Activated CD4-positive, alpha-beta T cell treated with anti-CD3 and anti-CD28 coated beads, Interleukin-2, amount 10 ng/mL, durations not matched to agents 7 days and 5 days (primary cell): Measurements from ENCODE around the gene DHRS12. TPM values are rescaled to one million over a fixed set of nuclear protein-coding genes. Genes with fewer than 3 reads are reported as not detected.
A peak's percentile ranks its signal among the peaks of the same experiment; 100 is the strongest.

Source experiments
- CTCF ChIA-PET: fragments of 350-600 bp; sonication (Branson Sonifier 250); formaldehyde crosslinking; loops from one replicate; lab custom pipeline; 2021; ENCODE audit warnings: antibody characterized with exemption; lab: Charles Lee
- POLR2A ChIA-PET: fragments of 350-600 bp; sonication (Branson Sonifier 250); formaldehyde crosslinking; loops from one replicate; lab custom pipeline; 2021; ENCODE audit warnings: antibody characterized with exemption; lab: Charles Lee
- DNase-seq: peaks from one replicate; pipeline ENCODE4 v3.0.0-alpha.2; 2020
- H3K27ac Mint-ChIP-seq: one replicate; pipeline ENCODE4 v1.8.0; 2021; ENCODE audit warnings: mild to moderate bottlenecking, moderate library complexity, mixed read lengths
- H3K27me3 Mint-ChIP-seq: one replicate; pipeline ENCODE4 v1.8.0; 2021; ENCODE audit warnings: mixed read lengths
- H3K36me3 Mint-ChIP-seq: one replicate; pipeline ENCODE4 v1.8.0; 2021; ENCODE audit warnings: low read depth, mixed read lengths
- H3K4me1 Mint-ChIP-seq: one replicate; pipeline ENCODE4 v1.8.0; 2021; ENCODE audit warnings: mixed read lengths
- H3K4me3 Mint-ChIP-seq: one replicate; pipeline ENCODE4 v1.8.0; 2021; ENCODE audit warnings: mild to moderate bottlenecking, moderate library complexity, mixed read lengths
- H3K9me3 Mint-ChIP-seq: one replicate; pipeline ENCODE4 v1.8.0; 2021; ENCODE audit warnings: mixed read lengths
- total RNA-seq, 2 experiments: library from RNA; stranded (reverse); gene quantifications; one replicate each; pipeline ENCODE4 v1.2.3, GENCODE V29; 2021

Gene DHRS12
- total RNA-seq, 2 experiments from 2014 or later = 9.5 to 9.7 TPM

DNA sequence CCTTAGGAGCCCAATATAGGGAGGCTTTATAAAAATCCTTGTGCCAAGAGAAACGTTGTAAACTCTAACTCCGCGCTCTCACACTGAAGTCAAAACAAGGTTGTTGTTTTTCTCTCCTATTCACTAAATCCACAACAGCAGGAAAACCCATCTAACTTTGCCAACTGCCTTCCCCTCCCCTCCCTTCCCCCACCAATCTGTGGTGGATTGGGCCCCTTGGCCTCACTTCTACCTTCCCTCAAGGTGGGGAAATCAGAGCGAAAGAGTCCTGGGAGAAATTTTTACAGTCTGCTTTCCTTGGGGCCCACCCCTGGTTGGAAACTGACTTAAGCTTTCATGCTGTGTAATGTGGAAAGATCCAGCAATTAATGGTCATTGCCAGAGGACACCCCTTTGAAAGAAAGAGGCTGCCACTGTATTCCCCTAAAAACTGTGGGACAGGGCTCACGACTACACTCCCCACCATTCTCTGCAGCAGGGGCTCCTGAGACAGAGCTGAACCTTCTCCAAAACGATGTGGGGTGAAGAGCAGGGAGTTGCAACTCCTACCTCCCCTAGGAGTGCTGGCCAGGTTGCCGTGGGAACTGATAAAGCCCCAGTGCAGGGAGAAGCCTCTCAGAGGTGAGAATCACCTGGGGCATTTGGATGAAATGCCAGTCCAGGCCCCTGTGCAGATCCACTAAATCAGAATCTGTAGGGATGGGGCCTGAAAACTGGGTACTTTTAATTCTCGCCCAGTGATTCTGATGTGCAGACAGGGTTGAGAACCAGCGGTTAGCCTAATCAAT is 1.1 kb downstream of the DHRS12 start:
- Mint-ChIP-seq H3K27me3 (no peaks in the 10 kb centered on the region), H3K4me3 (peak overlapping the region; percentile 86), H3K27ac (peak overlapping the region; percentile 99), H3K9me3 (no peaks in the 10 kb centered on the region), H3K4me1 (peaks cover 41% of the 10 kb centered on the region), H3K36me3 (peaks cover 3% of the 10 kb centered on the region)
- CTCF ChIA-PET = interaction anchor here (0.6 to 1.1 kb wide), 3 partner anchors 11 to 386 kb away, joined by 3 read pairs; no protein-coding TSS in a partner anchor
- DNase-seq = no peak
- POLR2A ChIA-PET = interaction anchor here (0.7 to 1.3 kb wide), 2 partner anchors 350 to 848 kb away, joined by 3 to 5 read pairs; partner anchors contain the start of gene INTS6

DNA sequence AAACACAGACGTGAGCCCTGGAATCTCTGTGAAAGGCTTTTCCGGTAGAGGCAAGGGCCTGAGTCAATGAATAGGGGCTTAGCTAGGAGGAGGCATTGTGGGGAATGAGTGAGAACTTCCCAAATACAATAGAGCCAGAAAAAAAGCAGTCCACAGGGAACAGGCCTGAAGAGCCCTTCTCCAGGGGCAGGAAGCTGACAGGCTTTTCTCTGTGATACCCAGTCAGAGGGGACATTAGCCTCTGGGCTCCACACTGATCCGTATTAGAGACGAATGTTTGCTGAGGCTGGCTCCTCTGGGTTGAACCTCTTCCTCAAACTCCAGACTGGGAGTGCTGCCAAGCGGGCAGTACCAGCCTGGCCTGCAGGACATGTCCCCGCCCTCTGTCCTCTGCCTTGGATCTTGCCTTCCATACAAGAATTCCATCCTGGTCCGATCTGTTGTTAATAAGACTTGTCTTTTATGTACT is 2.3 kb downstream of the DHRS12 start:
- DNase-seq = no peak
- Mint-ChIP-seq H3K4me3 (no peak overlapping the region), H3K27ac (peak overlapping the region; percentile 99), H3K4me1 (peaks cover 44% of the 10 kb centered on the region), H3K9me3 (no peaks in the 10 kb centered on the region), H3K27me3 (no peaks in the 10 kb centered on the region), H3K36me3 (peaks cover 3% of the 10 kb centered on the region)
- CTCF ChIA-PET = interaction anchor here (0.7 to 1.5 kb wide), 4 partner anchors 12 to 515 kb away, joined by 3 to 6 read pairs (median 3); no protein-coding TSS in a partner anchor
- POLR2A ChIA-PET = interaction anchor here (1.2 to 1.3 kb wide), 2 partner anchors 349 to 362 kb away, joined by 3 read pairs; partner anchors contain the start of gene INTS6

DNA sequence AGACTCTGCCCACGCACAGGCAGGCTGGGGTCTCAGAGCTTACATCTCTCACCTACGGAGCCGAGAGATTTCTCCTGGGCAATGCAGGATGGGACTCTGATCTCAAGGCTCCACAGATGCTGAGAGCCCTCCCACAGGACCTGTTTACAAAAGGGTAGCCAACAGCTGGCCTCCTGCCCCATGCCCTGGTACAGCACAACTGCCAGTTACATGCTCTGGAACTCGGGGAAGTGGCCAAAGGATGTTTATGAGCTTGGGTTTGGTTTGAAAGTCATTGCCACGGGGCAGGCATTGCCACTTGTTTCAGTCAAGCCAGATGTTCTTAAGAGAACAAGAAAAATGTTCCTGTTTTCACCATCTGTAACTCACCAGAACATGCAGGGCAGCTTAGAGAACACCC is 3.5 kb downstream of the DHRS12 start:
- no peak overlapping the region for H3K4me3 Mint-ChIP-seq

DNA sequence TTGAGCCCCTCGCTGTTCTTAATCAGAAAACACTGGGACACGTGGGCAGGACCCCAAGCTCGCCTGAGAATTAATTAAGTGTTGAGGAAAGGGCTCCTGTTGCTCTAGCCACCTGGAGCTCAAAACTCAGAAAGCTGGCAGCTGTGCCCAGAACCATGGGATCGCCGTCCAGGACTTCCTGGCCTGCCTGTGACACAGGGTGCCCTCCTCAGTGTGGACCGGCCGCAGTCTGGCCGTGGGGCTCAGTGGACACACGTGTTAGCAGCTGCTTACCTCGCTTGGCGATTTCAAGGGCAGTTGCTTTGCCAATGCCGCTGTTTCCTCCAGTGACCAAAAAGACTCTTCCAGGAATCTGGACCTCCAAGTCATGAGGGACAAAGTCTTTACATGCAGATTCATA is 4.7 kb downstream of the DHRS12 start:
- CTCF ChIA-PET = interaction anchor here (0.5 to 2.3 kb wide), 4 partner anchors 14 to 573 kb away, joined by 3 to 7 read pairs (median 5); no protein-coding TSS in a partner anchor
- POLR2A ChIA-PET = interaction anchor here (0.8 kb wide), 1 partner anchor 637 kb away, joined by 3 read pairs; no protein-coding TSS in a partner anchor

More for the DNA sequence above, 3.5 kb downstream of the DHRS12 start:
- H3K4me1 Mint-ChIP-seq = peaks cover 39% of the 10 kb centered on the region
- no peaks in the 10 kb centered on the region for H3K27me3 Mint-ChIP-seq
- H3K36me3 Mint-ChIP-seq = peaks cover under 1% of the 10 kb centered on the region
- H3K9me3 Mint-ChIP-seq = no peaks in the 10 kb centered on the region
- ChIA-PET CTCF (interaction anchor here (0.8 to 1.5 kb wide), 7 partner anchors 11 to 514 kb away, joined by 3 to 6 read pairs (median 3); no protein-coding TSS in a partner anchor), POLR2A (interaction anchor here (1.2 kb wide), 1 partner anchor 361 kb away, joined by 3 read pairs; no protein-coding TSS in a partner anchor)
- no peak for DNase-seq
- H3K27ac Mint-ChIP-seq = no peak overlapping the region

DNA sequence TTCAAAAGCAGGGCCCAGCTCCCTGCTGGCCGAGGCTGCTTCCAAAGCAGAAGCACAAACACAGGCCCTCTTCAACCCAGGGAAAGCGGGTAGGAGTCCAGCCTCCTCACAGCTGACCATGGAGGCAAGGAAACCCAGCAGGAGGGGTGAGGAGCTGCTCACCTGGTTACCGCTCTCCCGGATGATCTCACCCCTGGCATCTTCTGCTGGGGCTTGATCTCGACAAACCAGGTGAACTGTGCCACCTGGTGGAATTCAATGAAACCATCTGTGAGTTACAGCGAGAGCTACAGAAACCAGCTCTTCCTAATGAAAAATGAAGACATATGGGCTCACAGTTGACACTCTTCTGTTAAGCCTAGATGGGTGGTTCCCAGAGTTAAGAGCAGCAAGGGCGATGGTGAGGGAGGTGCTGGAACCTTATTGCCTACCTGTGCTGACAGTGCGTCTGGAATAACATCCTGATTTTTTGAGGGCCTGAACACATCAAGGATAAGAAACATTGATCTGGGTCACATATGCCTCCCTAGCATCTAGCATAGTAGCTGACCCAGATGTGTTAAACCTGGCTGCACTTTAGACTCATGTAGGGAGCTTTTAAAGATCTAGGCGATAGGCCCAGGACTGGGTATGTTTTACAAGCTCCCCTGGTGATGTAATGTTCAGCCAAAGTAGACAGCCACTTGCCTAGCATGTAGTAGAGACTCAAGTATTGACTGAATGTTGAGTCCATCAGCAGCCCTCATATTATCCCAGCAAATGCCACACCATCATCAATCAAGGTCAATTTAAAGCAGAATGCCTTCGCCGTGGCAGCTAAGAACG is 6.1 kb downstream of the DHRS12 start:
- H3K27me3 Mint-ChIP-seq = no peaks in the 10 kb centered on the region
- peaks cover 34% of the 10 kb centered on the region for H3K4me1 Mint-ChIP-seq
- no peaks in the 10 kb centered on the region for H3K36me3 Mint-ChIP-seq
- peak; percentile 79 for DNase-seq
- no peak overlapping the region for H3K4me3 Mint-ChIP-seq
- CTCF ChIA-PET = interaction anchor here (0.6 to 2.6 kb wide), 31 partner anchors 11 to 685 kb away, joined by 3 to 15 read pairs (median 4); no protein-coding TSS in a partner anchor
- H3K27ac Mint-ChIP-seq = no peak overlapping the region
- POLR2A ChIA-PET = interaction anchor here (1.0 kb wide), 1 partner anchor 345 kb away, joined by 3 read pairs; the partner anchor contains the start of gene INTS6
- no peaks in the 10 kb centered on the region for H3K9me3 Mint-ChIP-seq

More for the DNA sequence above, 4.7 kb downstream of the DHRS12 start:
- Mint-ChIP-seq H3K27ac (no peak overlapping the region), H3K27me3 (no peaks in the 10 kb centered on the region), H3K4me3 (no peak overlapping the region), H3K4me1 (peaks cover 29% of the 10 kb centered on the region), H3K36me3 (no peaks in the 10 kb centered on the region), H3K9me3 (no peaks in the 10 kb centered on the region)
- DNase-seq = no peak

DNA sequence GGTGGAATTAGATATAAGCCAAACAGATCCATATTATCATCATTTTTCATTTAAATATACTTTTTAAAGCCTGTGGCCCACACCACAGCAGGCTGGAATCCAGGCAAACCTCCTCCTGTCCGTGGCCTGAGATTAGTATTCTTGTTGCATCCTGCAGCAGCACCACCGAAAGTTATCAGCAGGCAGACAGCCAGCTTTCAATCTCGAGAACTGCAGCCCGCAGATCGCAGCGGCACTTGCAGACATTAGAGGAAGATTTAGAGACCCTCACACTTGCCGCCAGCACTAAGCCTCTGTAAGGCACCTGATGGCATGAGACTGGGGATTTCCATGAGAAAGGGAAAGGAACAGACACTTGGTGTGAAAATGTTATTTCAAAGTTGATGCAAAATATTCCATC is 7.4 kb downstream of the DHRS12 start:
- POLR2A ChIA-PET = no interaction called here
- Mint-ChIP-seq H3K27ac (no peak overlapping the region), H3K36me3 (peaks cover 2% of the 10 kb centered on the region), H3K4me1 (peaks cover 21% of the 10 kb centered on the region), H3K4me3 (no peak overlapping the region), H3K9me3 (no peaks in the 10 kb centered on the region), H3K27me3 (no peaks in the 10 kb centered on the region)
- CTCF ChIA-PET = interaction anchor here (1.0 to 2.6 kb wide), 13 partner anchors 9 to 510 kb away, joined by 3 to 15 read pairs (median 5); no protein-coding TSS in a partner anchor
- DNase-seq = no peak

DNA sequence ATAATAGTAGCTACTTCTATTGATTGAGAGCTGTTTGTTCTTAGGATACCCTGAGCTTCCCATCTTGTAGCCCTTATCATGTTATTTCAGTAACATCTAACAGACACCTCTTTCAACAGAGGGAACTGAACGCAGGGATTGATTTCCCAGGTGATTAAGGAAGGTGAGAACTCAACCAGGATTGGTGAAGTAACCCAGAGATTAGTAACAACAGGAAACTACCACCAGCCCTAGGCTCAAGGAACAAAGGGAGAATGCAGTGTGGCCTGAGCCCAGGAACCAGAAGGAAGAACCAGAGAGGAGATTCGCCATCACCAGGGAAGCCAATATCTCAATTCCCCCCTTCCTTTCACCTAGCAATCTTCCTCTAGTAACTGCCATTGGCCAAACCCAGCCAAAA is 8.5 kb downstream of the DHRS12 start:
- H3K27ac Mint-ChIP-seq = no peak overlapping the region
- ChIA-PET CTCF (interaction anchor here (1.0 to 2.2 kb wide), 3 partner anchors 20 to 509 kb away, joined by 3 to 7 read pairs (median 6); no protein-coding TSS in a partner anchor), POLR2A (no interaction called here)
- peaks cover 17% of the 10 kb centered on the region for H3K4me1 Mint-ChIP-seq
- no peaks in the 10 kb centered on the region for H3K27me3 Mint-ChIP-seq
- H3K36me3 Mint-ChIP-seq = peaks cover 2% of the 10 kb centered on the region
- no peak for DNase-seq
- no peaks in the 10 kb centered on the region for H3K9me3 Mint-ChIP-seq
- H3K4me3 Mint-ChIP-seq = no peak overlapping the region

DNA sequence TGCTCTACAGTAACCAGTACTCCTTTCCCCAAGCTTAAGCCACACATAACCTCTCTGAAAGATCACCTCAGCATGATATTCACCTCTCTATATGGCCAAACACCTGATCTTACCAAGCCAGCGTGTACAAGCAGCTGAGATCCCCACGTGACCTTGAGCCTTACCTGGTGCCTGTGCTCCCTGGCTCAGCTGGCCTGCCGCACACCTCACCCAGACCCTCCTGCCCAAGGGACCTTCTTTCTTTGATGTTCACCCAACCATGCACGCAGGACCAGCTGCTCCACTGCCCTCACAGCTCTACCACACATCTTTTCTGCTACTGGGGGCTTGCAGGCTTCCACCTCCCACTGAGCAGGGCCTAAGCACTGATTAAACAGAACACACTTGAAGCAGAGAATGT is 9.0 kb downstream of the DHRS12 start:
- Mint-ChIP-seq H3K36me3 (peaks cover 2% of the 10 kb centered on the region), H3K4me1 (peaks cover 17% of the 10 kb centered on the region), H3K27ac (no peak overlapping the region), H3K27me3 (no peaks in the 10 kb centered on the region), H3K9me3 (no peaks in the 10 kb centered on the region), H3K4me3 (no peak overlapping the region)
- CTCF ChIA-PET = interaction anchor here (2.2 kb wide), 1 partner anchor 508 kb away, joined by 6 read pairs; no protein-coding TSS in a partner anchor
- POLR2A ChIA-PET = no interaction called here
- DNase-seq = no peak

DNA sequence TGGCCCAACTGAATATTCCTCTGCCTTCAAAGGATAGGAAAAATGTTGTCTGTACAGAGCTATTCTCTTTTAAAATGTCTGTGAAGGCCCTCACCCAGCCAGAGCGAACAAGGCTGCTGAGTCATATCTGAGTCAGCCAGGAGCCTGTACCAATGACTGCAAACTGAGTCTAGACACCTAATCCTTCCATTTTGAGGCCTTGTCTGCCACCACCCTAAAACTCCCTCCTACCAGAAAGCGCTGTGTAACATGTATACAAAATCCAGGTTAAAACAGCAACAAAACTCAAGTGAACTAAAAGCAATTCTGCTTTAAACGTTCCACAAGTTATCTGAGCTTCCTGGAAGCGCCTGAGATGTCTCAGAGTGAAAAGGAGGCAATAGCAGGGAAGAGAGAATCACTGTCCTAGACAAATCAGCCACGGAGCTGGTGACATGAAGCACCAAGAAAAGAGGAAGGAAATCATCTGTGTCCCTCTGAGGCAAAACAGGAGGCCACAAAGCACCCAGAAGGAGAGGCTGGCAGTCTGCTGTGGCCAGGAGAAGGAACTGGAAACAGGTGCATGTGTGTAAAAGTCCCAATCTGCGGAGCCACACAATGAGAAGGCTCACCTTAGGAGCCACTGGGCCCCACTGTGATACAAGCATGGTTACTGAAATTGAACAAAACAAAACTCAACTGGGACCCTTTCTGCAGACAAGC is 10.2 kb downstream of the DHRS12 start:
- peaks cover 2% of the 10 kb centered on the region for H3K36me3 Mint-ChIP-seq
- H3K4me1 Mint-ChIP-seq = peaks cover 17% of the 10 kb centered on the region
- H3K27ac Mint-ChIP-seq = peak overlapping the region; percentile 9
- POLR2A ChIA-PET = no interaction called here
- CTCF ChIA-PET = interaction anchor here (0.5 to 0.6 kb wide), 2 partner anchors 149 to 349 kb away, joined by 3 to 4 read pairs; no protein-coding TSS in a partner anchor
- H3K27me3 Mint-ChIP-seq = no peaks in the 10 kb centered on the region
- DNase-seq = no peak
- no peak overlapping the region for H3K4me3 Mint-ChIP-seq
- no peaks in the 10 kb centered on the region for H3K9me3 Mint-ChIP-seq

DNA sequence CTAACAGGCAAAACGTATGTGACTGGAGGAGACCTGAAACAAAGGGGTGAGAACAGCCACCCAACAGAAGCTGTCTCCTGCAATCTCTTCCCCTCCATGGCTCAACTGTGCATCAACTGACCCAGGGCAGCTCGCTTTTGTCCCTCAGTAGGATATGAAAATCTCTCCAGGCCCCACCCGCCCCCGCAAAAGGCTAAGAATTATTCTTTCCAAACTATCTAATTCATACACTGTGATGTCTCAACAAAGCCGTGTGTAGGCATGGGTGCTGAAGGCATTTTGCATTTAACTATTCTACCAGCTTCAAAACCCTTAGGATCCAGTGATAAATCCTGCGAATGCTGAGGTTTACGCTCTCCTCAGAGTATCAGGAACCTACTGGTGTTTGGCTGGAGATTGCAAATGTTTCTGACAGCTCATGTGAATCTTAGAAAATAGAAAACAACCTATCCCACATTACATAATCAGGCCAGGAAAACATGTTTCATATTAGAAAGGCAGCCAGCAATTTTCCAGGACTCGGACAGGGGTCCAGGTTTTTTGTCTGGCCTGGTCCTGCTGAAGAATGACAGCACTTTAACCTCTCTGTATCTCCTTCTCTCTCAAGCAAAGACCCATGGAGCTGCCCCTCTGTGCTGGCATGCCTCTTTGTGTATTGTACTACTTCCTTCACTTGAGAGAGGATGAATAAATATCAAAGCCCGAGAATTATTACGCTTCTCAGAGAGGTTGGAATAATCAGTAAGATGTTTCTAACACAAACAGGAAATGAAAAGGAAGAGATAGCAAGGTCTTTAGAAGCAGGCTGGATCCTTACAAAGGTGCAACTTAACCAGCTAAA is 17.3 kb downstream of the DHRS12 start:
- Mint-ChIP-seq H3K27ac (no peak overlapping the region), H3K9me3 (no peaks in the 10 kb centered on the region), H3K4me1 (peaks cover 4% of the 10 kb centered on the region), H3K4me3 (no peak overlapping the region), H3K27me3 (no peaks in the 10 kb centered on the region), H3K36me3 (no peaks in the 10 kb centered on the region)
- CTCF ChIA-PET = interaction anchor here (0.7 to 1.8 kb wide), 7 partner anchors 11 to 352 kb away, joined by 3 to 6 read pairs (median 3); no protein-coding TSS in a partner anchor
- no peak for DNase-seq
- POLR2A ChIA-PET = interaction anchor here (0.6 kb wide), 1 partner anchor 32 kb away, joined by 5 read pairs; no protein-coding TSS in a partner anchor
